IgD-negative memory B cell (primary cell): ENCODE results near the gene ZNF43. TPM values are rescaled to one million over a fixed set of nuclear protein-coding genes. Genes with fewer than 3 reads are reported as not detected.
"Not testable (repeated sequence)": the region's sequence is repeated elsewhere in the genome, so short reads cannot be mapped to it uniquely, and the experiment has no call there.

Source experiments
- H3K27ac Mint-ChIP-seq, 3 donors: one replicate each; pipeline ENCODE4 v1.8.0; 2020 to 2022; ENCODE audit warnings: mild to moderate bottlenecking in 3 of 3, mixed read lengths in 3 of 3, moderate library complexity in 1 of 3
- H3K27me3 Mint-ChIP-seq: one replicate; pipeline ENCODE4 v1.8.0; 2021; ENCODE audit warnings: mixed read lengths
- H3K36me3 Mint-ChIP-seq: one replicate; pipeline ENCODE4 v1.8.0; 2020; ENCODE audit warnings: mild to moderate bottlenecking, mixed read lengths
- H3K4me1 Mint-ChIP-seq, 3 donors: one replicate each; pipeline ENCODE4 v1.8.0; 2020 to 2022; ENCODE audit warnings: mixed read lengths in 3 of 3, mild to moderate bottlenecking in 1 of 3
- H3K4me3 Mint-ChIP-seq, 4 donors: one replicate each; pipeline ENCODE4 v1.8.0; 2020 to 2022; ENCODE audit warnings: mild to moderate bottlenecking in 4 of 4, mixed read lengths in 4 of 4, moderate library complexity in 3 of 4
- H3K9me3 Mint-ChIP-seq, 3 donors: one replicate each; pipeline ENCODE4 v1.8.0; 2020 to 2021; ENCODE audit warnings: mixed read lengths in 3 of 3, mild to moderate bottlenecking in 1 of 3
- polyA plus RNA-seq: library from polyadenylated mRNA; unstranded; fragments of 300-500 nt; fragmentation: Illumina TruSeq; gene quantifications from one replicate; pipeline ENCODE4 v1.2.3, GENCODE V29; 2021

The ZNF43 gene
- polyA plus RNA-seq, 1 donor from 2014 or later = 17.0 TPM

DNA sequence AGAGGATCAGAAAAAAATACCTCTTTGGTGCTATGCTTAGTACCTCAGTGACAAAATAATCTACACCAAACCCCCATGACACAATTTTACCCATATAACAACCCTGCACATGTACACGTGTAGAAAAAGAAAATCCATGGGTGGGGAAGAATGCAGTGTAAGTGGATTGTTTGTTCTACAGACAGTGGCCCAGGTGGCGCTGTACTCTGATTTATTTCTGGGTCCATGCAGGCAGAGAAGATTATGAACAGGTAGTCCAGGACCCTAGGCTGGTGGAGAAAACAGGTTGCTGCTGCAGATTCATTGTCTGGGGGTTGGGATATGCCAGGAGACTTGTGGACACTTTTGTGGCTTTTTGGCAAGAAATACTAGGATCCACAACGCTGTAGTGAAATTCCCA lies 77.7 kb downstream of the ZNF43 start:
- Mint-ChIP-seq H3K27ac (peak overlapping the region in 1 of 3 donors; percentile 35), H3K4me3 (no peak overlapping the region), H3K9me3 (peaks cover 0 to 9% (median 8%) of the 10 kb centered on the region in 3 donors), H3K27me3 (no peaks in the 10 kb centered on the region), H3K36me3 (peaks cover 37% of the 10 kb centered on the region), H3K4me1 (peaks cover 9 to 16% (median 11%) of the 10 kb centered on the region in 3 donors)

DNA sequence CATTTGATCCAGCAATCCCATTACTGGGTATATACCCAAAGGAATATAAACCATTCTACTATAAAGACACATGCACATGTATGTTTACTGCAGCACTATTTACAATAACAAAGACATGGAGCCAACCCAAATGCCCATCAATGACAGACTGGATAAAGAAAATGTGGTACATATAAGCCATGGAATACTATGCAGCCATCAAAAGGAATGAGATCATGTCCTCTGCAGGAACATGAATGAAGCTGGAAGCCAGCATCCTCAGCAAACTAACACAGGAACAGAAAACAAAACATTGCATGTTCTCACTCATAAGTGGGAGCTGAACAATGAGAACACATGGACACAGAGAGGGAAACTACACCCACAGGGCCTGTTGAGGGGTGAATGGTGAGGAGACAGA lies 80.4 kb downstream of the ZNF43 start:
- peak overlapping the region in 1 of 3 donors; percentile 86 for H3K27ac Mint-ChIP-seq
- peaks cover 9 to 15% (median 11%) of the 10 kb centered on the region in 3 donors for H3K4me1 Mint-ChIP-seq
- H3K4me3 Mint-ChIP-seq = peak overlapping the region in 1 of 4 donors; percentile 33
- H3K36me3 Mint-ChIP-seq = peaks cover 33% of the 10 kb centered on the region
- peaks cover 0 to 10% (median 9%) of the 10 kb centered on the region in 3 donors for H3K9me3 Mint-ChIP-seq
- not testable (repeated sequence) for H3K27me3 Mint-ChIP-seq

Other genes with a start within 250 kb of the ZNF43 start
- gene ZNF100, start 68.6 kb downstream of the ZNF43 start, polyA plus RNA-seq = 14.4 TPM
- gene ZNF208, start 174.8 kb upstream of the ZNF43 start, polyA plus RNA-seq = 1.1 TPM
- gene ZNF257, start 216.3 kb upstream of the ZNF43 start, polyA plus RNA-seq = 4.2 TPM